Gastroesophageal sphincter (tissue), 4 donors: ENCODE measurements around the gene FRMD1. TPM values are rescaled to one million over a fixed set of nuclear protein-coding genes. Genes with fewer than 3 reads are reported as not detected.

Source experiments
- ATAC-seq: fragments of 150-250 bp; one replicate; pipeline ENCODE4 v1.9.1; 2016; ENCODE audit warnings: mild to moderate bottlenecking, moderate library complexity
- H3K27ac ChIP-seq, 4 donors: fragments of 200-600 bp; sonication (generic) in 3 of 4; 1 replicate in 3 of 4; 2 replicates in 1 of 4; pipeline ENCODE4 v1.5.1; 2016 to 2019
- H3K27me3 ChIP-seq: fragments of 200-600 bp; sonication (generic); one replicate; pipeline ENCODE4 v1.5.1; 2019
- H3K36me3 ChIP-seq, 2 donors: fragments of 200-600 bp; sonication (generic); one replicate each; pipeline ENCODE4 v1.5.1; 2019; ENCODE audit warnings: control low read depth in 1 of 2
- H3K4me1 ChIP-seq, 3 donors: fragments of 200-600 bp; sonication (generic); 1 replicate in 2 of 3; 2 replicates in 1 of 3; pipeline ENCODE4 v1.5.1; 2016 to 2019; ENCODE audit warnings: control low read depth in 2 of 3
- H3K4me3 ChIP-seq, 2 donors: fragments of 200-600 bp; sonication (generic); one replicate each; pipeline ENCODE4 v1.5.1; 2019; ENCODE audit warnings: mild to moderate bottlenecking in 1 of 2, moderate library complexity in 1 of 2
- H3K9me3 ChIP-seq, 3 donors: fragments of 200-600 bp; sonication (generic); one replicate each; pipeline ENCODE4 v1.5.1; 2017 to 2019; ENCODE audit warnings: control low read depth in 2 of 3
- CTCF ChIP-seq, 4 experiments: fragments of 200-600 bp in 2 of 4; fragments of 450-650 bp in 2 of 4; sonication (generic) in 1 of 4; IDR thresholded peaks; one replicate each; pipeline ENCODE4 v1.5.1; 2017 to 2019; ENCODE audit warnings: antibody characterized with exemption in 4 of 4, mild to moderate bottlenecking in 2 of 4, moderate library complexity in 2 of 4
- EP300 ChIP-seq: sonication (generic); formaldehyde crosslinking; IDR thresholded peaks from one replicate; pipeline ENCODE4 v1.6.1; 2017; ENCODE audit warnings: antibody characterized with exemption, mild to moderate bottlenecking
- POLR2A ChIP-seq, 2 donors: fragments of 450-650 bp; IDR thresholded peaks; one replicate each; pipeline ENCODE4 v1.6.1; 2017; ENCODE audit warnings: antibody characterized with exemption in 2 of 2, mild to moderate bottlenecking in 2 of 2, moderate library complexity in 1 of 2
- POLR2AphosphoS5 ChIP-seq: sonication (generic); formaldehyde crosslinking; IDR thresholded peaks from one replicate; pipeline ENCODE4 v1.6.1; 2017; ENCODE audit warnings: antibody characterized with exemption
- WGBS, 2 donors: methylation state at CpG; one replicate each; pipeline ENCODE4 v1.1.5; 2018; ENCODE audit warnings: low coverage in 1 of 2; 5-methylcytosine and 5-hydroxymethylcytosine counted together
- total RNA-seq, 4 donors: library from RNA; depleted of rRNA; stranded (reverse); fragments of >200 nt; gene quantifications; one replicate each; pipeline ENCODE4 v1.1.0, GENCODE V29; 2016

FRMD1 gene
- total RNA-seq, 4 donors from 2014 or later, result 0.10 to 0.54 (median 0.23) TPM; not detected in 1

- Histone ChIP-seq H3K4me3 (no peak overlapping the region), H3K27ac (no peak overlapping the region), H3K9me3 (no peaks in the 10 kb centered on the region), H3K27me3 (no peaks in the 10 kb centered on the region), H3K36me3 (no peaks in the 10 kb centered on the region), H3K4me1 (peaks cover 0 to 18% (median 8%) of the 10 kb centered on the region in 3 donors)
- TF ChIP-seq EP300 (no peak), POLR2AphosphoS5 (no peak), POLR2A (IDR thresholded peaks at IDR 0.05) (no peak), CTCF (IDR thresholded peaks at IDR 0.05) (no peak)
- WGBS, 2 donors, result 92 to 95% methylated on average over 8 to 9 of the region's 24 CpGs
- ATAC-seq, result no peak
These were observed 22.0 kb downstream of the FRMD1 start for GRCh38 chr6:168056892-168057527.

GRCh38 chr6:168055696-168056489, 23.1 kb downstream of the FRMD1 start:
- H3K9me3 ChIP-seq, result no peaks in the 10 kb centered on the region
- H3K4me1 ChIP-seq, result peaks cover 0 to 18% (median 8%) of the 10 kb centered on the region in 3 donors
- TF ChIP-seq CTCF (IDR thresholded peaks at IDR 0.05) (no peak), POLR2AphosphoS5 (no peak), POLR2A (IDR thresholded peaks at IDR 0.05) (no peak), EP300 (no peak)
- no peak overlapping the region for H3K4me3 ChIP-seq
- WGBS, 2 donors, result 92 to 100% methylated on average over 2 of the region's 22 CpGs
- no peaks in the 10 kb centered on the region for H3K36me3 ChIP-seq
- ATAC-seq, result no peak
- H3K27ac ChIP-seq, result no peak overlapping the region
- no peaks in the 10 kb centered on the region for H3K27me3 ChIP-seq

GRCh38 chr6:168054765-168055560, 24.0 kb downstream of the FRMD1 start:
- TF ChIP-seq POLR2AphosphoS5 (no peak), POLR2A (IDR thresholded peaks at IDR 0.05) (no peak), CTCF (IDR thresholded peaks at IDR 0.05) (no peak), EP300 (no peak)
- peaks cover 0 to 12% (median 8%) of the 10 kb centered on the region in 3 donors for H3K4me1 ChIP-seq
- 19 to 66% methylated on average over 4 to 6 of the region's 18 CpGs for WGBS, 2 donors
- ATAC-seq, result no peak
- H3K27ac ChIP-seq, result peak overlapping the region in 1 of 4 donors; percentile 29
- H3K4me3 ChIP-seq, result no peak overlapping the region
- H3K27me3 ChIP-seq, result no peaks in the 10 kb centered on the region
- no peaks in the 10 kb centered on the region for H3K9me3 ChIP-seq
- H3K36me3 ChIP-seq, result no peaks in the 10 kb centered on the region

- no peak for TF ChIP-seq POLR2AphosphoS5
- no peak for TF ChIP-seq EP300
- TF ChIP-seq CTCF (IDR thresholded peaks at IDR 0.05), result no peak
- no peak for TF ChIP-seq POLR2A (IDR thresholded peaks at IDR 0.05)
- H3K36me3 ChIP-seq, result no peaks in the 10 kb centered on the region
- no peaks in the 10 kb centered on the region for H3K27me3 ChIP-seq
- no peak overlapping the region for H3K27ac ChIP-seq
- no peaks in the 10 kb centered on the region for H3K9me3 ChIP-seq
- no peak for ATAC-seq
- H3K4me3 ChIP-seq, result no peak overlapping the region
- peaks cover 0 to 12% (median 8%) of the 10 kb centered on the region in 3 donors for H3K4me1 ChIP-seq
- WGBS, 2 donors, result no CpG with 5 or more reads among the region's 14 CpGs
These were observed 25.0 kb downstream of the FRMD1 start for GRCh38 chr6:168053957-168054471.
